HEK293T (cell line): Measurements from ENCODE around the gene GIGYF1.

Source experiments
- BHLHE40 ChIP-seq: fragments of 450-650 bp; IDR thresholded peaks from 2 replicates; pipeline ENCODE4 v1.6.1; 2016; ENCODE audit warnings: mild to moderate bottlenecking, moderate library complexity, borderline replicate concordance
- ELF4 ChIP-seq: fragments of 450-650 bp; IDR thresholded peaks from 2 replicates; pipeline ENCODE4 v1.6.1; 2017; ENCODE audit warnings: antibody characterized with exemption
- FOXA1 ChIP-seq: fragments of 450-650 bp; IDR thresholded peaks from 2 replicates; pipeline ENCODE4 v1.6.1; 2016; ENCODE audit warnings: mild to moderate bottlenecking

- TF ChIP-seq BHLHE40 (no peak), FOXA1 (no peak), ELF4 (no peak)
Observed at GRCh38 chr7:100730136-100730800, 36.2 kb upstream of the GIGYF1 start.
